DND-41 (cell line): ENCODE measurements around the gene SYCE3.

Source experiments
- CTCF ChIP-seq: IDR thresholded peaks from 2 replicates; pipeline ENCODE4 v1.5.1; 2012; ENCODE audit warnings: borderline replicate concordance, low read length, moderate library complexity, mild to moderate bottlenecking; ENCODE audit not compliant: poor library complexity, severe bottlenecking; ENCODE audit errors: extremely low read depth
- EZH2 ChIP-seq: IDR thresholded peaks from 3 replicates; pipeline ENCODE4 v1.6.1; 2012; ENCODE audit warnings: borderline replicate concordance, low read depth, mild to moderate bottlenecking, moderate library complexity, low read length, inconsistent platforms; ENCODE audit not compliant: severe bottlenecking

DNA sequence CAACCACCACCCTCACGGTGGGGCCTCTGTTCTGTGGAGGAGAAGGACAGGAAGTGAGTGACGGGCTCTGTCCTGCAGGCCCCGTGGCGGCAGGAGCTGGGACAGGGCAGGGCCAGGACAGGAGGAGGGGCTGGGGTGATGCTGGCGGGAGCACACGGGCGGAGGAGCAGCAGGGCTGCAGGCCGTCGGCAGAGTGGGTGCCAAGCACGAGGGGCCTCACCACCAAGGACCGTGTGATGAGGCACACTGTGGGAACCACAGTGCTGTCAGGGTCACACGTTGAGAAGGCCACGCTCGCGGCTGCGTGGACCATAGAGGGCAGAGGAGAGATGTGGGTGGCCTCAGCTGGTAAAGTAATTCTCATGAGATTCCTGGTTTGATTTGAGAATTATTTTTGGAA is 45.8 kb downstream of the SYCE3 start:
- TF ChIP-seq CTCF = no peak
- TF ChIP-seq EZH2 = no peak
